NK-92 treated with Interleukin-12 subunit alpha and Interleukin-12 subunit beta, amount 100 ng/mL, for 24 hours (cell line): ENCODE data around the gene CHKB.
"Not testable (repeated sequence)": the region's sequence is repeated elsewhere in the genome, so short reads cannot be mapped to it uniquely, and the experiment has no call there.

Source experiments
- DNase-seq: peaks from one replicate; lab custom pipeline; 2025; lab: John Stamatoyannopoulos, UW

Gene CHKB, protein sequence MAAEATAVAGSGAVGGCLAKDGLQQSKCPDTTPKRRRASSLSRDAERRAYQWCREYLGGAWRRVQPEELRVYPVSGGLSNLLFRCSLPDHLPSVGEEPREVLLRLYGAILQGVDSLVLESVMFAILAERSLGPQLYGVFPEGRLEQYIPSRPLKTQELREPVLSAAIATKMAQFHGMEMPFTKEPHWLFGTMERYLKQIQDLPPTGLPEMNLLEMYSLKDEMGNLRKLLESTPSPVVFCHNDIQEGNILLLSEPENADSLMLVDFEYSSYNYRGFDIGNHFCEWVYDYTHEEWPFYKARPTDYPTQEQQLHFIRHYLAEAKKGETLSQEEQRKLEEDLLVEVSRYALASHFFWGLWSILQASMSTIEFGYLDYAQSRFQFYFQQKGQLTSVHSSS

DNA sequence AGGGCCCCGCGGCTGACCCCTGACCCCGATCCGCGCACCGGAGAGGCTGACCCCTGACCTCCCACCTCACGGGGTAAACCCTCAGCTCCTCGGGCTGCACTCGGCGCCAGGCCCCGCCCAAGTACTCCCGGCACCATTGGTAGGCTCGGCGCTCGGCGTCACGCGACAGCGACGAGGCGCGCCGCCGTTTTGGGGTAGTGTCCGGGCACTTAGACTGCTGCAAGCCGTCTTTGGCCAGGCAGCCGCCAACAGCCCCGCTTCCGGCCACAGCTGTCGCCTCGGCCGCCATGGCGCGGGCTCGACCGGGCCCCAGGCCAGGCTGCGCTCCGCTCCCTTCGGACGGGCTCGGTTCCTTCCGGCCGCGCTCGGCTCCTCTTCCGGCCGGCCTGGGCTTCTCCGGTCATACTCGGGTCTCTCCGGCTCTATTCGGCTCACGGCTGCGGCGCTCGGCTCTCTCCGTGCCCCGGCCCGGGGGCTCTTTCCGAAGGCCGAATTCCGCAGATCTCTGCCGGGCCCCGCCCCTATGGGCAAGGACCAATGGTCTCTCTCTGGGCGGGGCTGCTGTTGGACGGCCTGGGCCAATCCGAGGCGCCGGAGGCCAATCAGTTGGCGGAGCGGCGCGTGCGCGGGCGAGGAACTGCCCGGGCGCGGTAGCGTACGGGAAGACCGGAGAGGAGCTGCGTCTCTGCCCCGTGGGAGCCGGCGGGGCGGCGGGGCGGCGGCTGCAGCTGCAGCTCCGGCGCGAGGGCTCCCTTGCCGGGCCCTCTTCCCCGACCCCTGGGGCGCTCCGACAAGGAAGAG lies at the start of gene CHKB:
Gene CHKB, minus strand, starts transcription at position 357 of the 801 bp plus-strand sequence. Its CDS starts 68 bp downstream, at position 289.
- DNase-seq, result peak; percentile 97

DNA sequence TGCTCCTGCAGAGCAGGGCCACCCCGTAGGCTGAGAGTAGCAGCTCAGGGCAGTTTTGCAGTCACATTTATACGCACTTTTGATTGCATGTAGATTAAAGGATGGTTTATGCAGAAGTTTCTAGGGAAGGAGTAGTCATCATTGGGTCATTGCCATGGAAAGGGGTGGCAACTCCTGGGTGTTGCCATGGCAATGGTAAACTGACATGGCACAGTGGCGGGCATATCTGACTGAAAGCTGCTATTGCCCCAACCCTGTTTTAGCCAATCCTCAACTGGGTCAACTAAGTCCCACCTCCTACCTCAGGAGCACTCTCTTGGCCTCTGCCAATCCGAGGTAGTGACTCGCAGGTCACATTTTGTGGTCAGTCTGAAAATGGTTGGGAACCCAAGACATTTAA lies 47.7 kb upstream of the CHKB start:
- DNase-seq, result no peak

DNA sequence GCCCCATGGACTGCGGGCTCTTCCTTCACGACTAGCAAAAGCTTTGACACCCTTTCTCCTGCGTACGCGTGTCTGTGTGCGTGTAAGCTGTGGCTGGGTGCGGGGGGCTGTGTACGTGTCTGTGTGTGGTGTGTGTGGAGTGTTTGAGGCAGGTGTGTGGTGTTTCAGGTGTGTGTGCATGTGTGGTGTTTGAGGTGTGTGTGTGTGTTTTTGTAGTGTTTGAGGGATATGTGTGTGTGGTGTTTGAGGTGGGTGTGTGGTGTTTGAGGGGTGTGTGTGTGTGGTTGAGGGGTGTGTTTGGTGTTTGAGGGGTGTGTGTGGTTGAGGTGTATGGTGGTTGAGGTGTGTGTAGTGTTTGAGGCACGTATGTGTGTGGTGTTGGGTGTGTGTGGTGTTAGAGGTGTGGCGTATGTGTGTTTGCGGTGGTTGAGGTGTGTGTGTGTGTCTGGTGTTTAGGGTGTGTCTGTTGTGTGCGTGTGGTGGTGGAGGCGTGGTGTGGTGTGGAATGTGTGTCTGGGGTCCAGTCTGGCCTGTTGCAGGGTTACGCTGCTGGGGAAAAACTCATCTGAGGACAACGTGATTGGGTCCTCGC lies 46.0 kb upstream of the CHKB start:
- DNase-seq, result no peak

DNA sequence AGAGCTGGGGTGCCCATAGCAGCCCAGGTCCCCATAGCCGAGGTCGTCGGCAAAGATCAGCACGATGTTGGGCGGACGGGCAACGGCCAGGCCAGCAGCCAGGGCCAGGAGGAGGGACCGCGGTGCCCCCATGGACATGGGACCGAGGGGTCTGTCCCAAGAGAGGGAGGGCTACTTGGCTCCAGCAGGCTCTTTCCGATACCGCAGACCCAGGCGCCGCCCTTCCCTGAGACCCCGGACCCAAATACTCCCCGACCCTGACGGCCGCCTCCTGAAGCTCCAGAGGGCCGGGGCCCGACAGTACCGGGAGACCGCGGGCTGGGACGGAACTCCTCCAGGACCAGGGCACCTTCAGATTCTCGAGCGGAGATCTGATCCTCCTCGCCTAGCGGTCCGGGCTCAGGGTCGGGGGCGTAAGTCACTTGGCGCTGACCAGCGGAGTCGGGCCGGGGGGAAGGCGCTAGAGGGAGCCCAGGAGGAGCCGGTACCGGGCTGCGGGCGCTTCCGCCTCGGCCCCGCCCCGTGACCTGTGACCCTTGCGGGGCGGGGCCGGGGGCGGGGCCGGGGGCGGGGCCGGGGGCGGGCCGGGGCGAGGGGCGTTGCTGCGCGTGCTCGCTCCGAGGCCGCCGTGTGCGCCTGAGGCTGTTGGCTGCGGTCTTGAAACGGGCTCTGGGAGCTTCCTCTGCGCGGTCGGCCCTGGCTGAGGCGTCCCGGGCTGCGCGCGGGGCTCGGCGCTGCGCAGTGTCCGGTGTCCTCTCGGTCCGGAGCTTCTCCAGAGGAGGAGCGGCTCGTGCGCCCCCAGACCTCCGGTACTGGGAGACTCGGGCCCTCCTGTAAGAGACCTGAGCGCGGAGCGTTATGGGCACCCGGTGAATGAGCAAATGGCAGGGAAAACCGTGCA lies 45.2 kb upstream of the CHKB start, which contains the start of gene ARSA:
Gene ARSA, minus strand, starts transcription at position 511 of the 901 bp plus-strand sequence. Its CDS starts 373 bp downstream, at position 138.
- peak; percentile 73 for DNase-seq

DNA sequence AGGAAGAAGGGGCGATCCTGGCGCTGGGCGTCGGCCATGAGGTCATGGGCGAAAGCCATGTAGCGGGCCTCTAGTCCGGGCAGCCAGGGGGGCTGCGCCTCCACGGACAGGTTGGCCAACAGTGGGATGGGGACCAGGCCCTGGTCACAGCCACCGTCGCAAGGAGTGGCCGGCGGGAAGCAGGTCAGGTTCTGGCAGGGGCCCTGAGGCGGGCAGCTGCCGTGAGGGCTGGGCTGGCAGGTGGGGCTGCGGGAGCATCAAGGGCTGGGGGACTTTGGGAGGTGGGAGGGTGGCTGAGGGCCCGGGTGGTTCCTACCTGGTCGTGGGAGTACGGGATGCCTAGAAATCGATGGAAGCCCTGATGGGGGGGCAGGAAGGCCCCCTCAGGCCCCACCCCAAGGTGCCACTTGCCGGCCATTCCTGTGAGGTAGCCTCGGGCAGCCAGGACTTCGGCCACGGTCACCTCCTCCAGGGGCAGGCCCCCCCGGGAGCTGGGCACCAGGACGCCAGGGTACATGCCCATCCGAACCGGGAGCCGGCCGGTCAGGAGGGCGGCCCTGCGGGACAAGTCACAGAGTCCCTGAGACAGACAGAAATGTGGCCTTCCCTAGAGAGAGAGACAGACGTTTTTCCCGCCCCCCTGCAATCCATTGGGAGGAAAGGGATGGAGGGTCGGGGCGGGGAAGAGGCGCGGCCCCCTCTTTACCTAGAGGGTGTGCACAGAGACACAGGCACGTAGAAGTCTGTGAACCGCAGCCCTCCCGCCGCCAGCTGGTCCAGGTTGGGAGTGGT lies 44.4 kb upstream of the CHKB start:
- DNase-seq, result no peak

DNA sequence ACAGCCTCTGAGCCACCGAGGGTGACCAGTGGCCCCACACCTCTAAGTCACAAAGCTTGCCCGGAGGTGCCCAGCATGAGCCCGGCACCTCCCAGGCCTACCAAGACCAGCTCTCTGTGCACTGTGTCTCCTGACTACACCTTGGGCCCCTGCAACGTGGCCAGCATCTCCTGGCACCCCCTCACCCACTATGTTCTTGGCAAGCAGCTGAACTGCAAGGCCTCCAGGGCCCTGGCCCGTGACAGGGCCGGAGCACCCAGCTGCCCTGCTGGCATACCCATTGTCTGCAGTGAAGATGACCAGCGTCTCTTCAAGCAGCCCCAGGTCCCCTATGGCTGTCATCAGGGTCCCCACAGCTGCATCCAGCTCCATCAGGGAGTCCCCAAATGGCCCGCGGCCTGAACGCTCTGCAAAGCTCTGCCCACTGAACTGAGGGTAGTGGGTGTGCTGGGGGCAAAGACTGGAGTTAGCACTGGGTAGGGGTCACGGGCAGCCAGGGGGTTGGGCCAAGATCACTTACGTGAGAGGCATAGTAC lies 43.7 kb upstream of the CHKB start:
- no peak for DNase-seq

DNA sequence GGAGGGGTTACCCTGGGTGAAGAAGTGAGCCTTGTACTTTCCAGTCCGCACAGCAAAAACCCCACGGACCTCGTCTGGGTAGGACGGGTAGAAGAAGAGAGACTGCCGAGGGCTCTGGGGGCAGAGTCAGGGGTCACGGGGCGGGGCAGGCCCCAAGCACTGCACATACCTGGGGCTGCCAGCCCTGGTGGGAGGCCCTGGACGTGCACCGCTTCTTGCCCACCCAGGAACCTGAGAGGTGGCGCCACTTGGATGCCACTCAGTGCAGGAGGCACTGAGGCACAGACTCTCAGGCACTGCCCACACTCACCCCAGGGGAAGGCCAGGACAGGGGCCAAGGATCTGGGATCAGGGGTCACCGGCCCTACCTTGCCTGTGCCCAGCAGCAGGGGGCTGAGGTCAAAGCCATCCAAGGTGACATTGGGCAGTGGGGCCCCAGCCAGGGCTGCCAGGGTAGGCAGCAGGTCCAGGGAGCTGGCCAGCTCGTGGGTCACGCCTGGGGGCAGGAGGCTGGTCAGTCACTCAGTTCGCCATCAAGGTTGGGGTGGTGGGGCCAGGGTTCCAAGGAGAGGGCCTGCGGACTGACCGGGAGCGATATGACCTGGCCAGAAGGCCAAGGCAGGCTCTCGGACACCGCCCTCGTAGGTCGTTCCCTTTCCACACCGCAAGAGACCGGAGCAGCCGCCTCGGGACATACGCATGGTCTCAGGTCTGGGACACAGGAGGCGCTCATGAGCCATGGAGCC lies 43.1 kb upstream of the CHKB start:
- DNase-seq, result no peak

DNA sequence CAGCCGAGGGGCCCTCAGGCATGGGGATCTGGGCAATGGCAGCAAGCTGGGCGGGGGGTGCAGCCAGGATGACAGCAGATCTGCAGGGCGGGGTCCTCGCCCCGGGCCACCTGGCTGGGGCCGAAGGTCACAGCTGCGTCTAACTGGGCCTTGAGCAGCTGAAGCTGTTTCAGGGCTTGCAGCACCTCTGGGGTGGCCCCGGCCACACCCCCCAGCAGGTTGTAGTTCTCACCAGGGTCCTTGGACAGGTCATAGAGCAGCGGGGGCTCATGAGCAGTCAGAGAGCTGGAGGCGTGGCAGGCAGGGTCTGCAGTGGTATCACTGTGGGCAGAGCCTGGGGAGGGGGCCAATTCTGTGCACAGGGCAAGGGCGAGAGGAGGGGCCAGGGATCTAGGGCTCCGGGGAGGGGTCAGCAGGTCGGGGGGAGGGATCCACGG lies 42.5 kb upstream of the CHKB start:
- DNase-seq, result no peak

DNA sequence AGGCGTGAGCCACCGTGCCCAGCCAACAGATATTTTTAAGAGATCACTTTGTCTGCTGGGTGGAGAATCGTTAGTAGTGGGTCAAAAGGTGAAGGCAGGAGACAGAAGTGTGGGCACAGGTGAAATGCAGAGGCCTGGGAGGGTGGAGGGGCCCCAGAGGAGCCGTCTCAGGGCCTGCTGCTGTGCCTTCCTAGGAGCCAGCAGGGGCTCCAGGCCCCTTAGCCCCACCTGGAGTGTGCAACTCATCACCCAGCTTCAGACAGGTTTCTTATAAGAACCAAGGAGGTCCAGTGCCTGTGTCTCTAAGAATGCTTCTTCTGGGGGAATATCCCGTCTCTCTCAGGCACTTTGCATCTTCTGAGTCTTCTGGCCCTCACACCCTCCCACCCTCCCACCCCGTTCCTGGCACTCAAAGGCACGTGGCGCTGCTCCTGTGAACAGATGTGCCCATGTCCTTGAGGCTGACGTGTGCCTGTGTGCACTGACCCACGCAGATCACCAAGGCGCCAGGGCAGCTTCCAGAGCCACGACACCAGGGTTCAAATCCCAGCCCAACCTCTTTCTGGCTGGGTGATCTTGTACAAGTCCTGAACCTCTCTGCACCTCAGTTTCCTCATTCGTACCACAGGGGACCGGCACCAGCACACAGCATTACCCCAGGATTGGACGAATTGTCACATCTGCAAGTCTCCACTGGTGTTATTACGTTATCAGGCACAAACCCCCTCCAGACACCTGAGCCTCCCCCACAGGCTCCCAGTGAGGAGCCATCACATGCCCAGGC lies 41.9 kb upstream of the CHKB start:
- DNase-seq, result no peak

DNA sequence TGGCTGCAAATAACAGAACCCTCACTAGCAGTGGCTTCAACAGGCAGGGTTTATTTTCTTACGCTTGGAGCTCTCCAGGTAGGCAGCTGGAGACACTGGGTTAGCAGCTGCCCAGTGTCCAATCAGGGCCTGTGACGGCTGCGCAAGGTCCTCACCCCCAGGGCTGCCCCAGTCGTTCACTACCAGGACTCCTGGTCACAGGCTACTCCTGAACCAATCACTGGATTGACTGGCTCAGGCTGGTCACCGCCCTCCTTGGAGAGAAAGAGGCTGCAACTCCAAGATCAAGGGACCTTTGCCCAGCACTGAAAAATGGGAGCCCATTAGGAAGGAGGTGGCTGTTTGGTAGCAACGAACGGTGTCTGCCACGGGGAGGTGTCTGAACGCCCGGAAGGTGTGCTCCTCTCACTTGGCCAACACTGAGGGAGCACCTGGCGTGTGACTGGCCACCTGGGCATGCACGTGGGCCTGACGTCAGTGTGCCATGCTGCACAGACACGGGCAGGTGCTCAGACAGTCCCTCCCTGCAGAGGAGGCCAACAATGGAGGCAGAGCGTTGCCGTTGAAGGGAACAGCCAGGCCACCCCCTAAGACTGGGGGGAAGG lies 40.2 kb upstream of the CHKB start:
- no peak for DNase-seq

DNA sequence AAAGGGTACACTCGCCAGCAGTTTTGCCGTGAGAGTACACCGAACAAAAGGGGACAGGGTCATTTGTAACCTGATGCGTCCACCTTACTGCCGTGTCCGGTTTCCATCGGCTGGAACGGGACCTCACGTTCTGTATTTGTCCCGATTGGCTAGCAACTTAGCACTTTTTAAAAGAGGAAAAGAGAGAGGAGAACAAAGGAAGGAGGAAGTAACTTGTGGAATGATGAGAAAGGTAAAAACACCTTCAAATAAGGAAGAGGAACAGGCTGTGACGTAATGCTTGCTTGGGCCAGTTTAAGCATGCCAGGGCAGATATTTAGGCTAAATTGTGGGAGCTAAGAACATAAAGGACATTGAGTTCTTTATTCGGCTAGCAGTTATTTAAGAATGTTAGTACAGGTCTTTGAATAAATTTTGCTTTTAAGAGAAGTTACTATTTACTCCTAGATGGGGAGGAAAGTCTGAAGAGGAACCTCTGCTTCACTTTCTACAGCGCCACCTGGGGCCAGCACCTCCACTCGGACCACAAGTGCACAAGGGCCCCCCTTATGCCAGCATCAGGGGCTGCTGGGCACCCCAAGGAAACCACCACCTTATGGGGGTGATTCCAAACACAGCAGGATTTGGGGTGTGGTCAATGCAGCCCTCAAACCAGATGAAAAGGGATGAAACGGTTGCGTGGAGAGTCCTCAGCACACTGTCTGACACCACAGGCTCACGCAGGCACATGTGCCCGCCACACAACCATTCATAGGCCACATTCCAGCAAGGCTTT lies 39.5 kb upstream of the CHKB start:
- DNase-seq, result peak; percentile 17

DNA sequence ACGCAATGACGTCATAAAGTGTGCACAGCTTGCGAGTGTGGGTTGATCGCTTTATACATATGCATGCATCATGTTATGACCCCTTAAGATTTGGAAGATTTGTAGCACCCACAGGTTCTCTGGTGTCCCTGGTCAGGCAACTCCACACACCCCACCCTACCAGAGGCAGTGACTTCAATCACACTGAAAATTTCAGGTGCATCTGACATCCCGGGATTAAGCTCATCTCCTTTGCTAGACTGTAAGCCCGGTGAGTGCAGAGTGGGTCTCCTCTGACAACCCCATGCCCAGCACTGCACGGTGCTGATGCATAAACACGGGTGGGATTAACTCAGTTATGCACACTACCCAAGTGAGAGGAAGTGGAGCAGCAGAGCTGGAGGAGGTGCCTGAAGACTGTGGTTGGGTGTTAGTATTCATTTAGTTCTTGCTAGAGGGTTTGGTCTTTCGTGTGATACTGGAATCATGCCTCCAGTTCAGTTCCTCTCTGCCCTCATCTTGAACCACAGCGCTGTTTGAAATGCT lies 38.8 kb upstream of the CHKB start:
- no peak for DNase-seq

DNA sequence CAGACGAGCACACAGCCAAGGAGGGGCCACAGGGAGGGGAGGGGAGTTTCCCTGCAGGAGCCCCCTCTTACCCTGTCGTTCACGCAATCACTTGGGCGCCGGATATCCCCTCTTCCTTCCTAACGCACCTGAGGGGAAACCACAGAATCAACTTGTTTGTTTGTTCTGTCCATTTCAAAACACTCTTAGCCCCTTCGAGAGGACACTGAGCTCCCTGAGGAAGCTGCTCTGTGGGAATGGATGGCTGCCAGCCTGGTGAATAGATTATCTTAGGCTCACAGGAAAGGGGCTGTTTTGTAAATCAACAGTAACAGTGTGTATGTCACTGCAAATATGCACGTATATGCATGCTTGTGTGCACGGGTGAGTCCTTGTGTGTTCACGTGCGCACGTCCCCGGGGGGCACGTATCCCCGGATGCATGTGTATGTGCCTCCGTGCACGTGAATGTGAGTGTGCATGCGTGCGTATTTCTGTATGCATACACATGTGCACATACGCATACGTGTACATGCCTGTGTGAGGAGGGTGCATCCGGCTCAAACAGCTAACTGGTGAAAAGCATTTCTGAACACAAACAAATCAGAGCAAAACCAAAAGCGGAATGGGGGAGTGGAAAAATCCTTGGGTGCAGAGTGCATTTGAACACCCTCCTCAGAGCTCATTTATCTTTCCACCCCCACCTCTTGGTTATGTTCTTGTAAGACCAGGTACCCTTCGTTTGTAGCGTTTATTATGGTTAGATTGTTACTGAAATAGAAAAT lies 38.1 kb upstream of the CHKB start:
- no peak for DNase-seq

DNA sequence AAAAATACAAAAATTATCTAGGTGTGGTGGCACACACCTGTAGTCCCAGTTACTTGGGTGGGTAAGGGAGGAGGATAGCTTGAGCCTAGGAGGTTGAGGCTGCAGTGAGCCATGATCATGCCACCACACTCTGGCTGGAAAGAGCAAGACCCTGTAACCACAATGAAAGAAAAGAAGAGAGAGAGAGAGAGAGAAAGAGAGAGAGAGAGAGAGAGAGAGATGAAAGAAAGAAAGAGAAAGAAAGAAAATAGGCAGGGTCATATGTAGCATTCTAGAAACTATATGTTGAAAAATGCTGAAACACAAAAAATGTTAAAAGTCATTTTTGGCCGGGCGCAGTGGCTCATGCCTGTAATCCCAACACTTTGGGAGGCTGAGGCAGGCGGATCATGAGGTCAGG lies 31.6 kb upstream of the CHKB start:
- not testable (repeated sequence) for DNase-seq

DNA sequence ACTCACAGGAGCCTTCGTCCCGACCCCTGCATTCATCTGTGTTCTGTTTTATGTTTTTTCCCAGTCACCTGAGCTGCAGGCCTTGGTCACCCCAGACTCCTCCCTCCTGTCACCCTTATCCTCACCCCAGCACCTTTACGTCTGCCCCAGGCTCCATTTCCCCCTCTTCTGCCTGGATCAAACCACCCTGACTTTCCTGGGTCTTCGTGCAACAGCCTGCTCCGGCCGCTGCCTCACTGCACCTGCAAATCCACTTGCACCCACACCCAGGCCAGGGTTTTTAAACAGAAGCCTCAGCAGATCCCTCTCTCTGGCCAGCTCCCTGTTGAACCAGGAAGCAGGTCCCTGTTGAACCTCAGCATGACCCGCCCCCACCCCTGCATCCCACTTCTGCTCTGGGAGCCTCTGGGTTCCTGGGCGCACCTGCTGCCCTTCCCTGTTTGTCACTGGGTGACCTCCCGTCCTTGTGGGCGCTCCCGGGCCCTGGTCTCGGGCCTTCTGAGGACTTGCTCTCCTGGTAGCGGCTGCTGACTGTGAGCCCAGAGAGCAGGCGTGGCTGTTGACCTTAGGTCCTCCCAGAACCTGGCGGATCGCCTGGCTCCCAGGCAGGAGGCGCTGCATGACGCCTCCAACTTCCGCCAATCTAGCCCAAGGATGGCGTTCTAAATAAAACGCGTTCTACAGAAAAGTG lies 30.8 kb upstream of the CHKB start:
- DNase-seq, result no peak
